Epithelial cell of esophagus (primary cell): ENCODE results near the gene DLGAP1.
A peak's percentile ranks its signal among the peaks of the same experiment; 100 is the strongest.

Source experiments
- DNase-seq: peaks from one replicate; pipeline ENCODE4 v3.0.0; 2010; ENCODE audit warnings: low read depth
- H3K4me3 ChIP-seq: 2 replicates; pipeline ENCODE4 v1.5.1; 2011; ENCODE audit warnings: mild to moderate bottlenecking, low read length, control low read depth
- TF ChIP-seq, protein P1 (sequence below): IDR thresholded peaks from 2 replicates; pipeline ENCODE4 v1.5.1; 2011; ENCODE audit warnings: low read depth, mild to moderate bottlenecking, low read length, control low read depth, inconsistent platforms; ENCODE audit not compliant: insufficient read depth; ENCODE audit errors: missing control alignments

DLGAP1 gene

DNA sequence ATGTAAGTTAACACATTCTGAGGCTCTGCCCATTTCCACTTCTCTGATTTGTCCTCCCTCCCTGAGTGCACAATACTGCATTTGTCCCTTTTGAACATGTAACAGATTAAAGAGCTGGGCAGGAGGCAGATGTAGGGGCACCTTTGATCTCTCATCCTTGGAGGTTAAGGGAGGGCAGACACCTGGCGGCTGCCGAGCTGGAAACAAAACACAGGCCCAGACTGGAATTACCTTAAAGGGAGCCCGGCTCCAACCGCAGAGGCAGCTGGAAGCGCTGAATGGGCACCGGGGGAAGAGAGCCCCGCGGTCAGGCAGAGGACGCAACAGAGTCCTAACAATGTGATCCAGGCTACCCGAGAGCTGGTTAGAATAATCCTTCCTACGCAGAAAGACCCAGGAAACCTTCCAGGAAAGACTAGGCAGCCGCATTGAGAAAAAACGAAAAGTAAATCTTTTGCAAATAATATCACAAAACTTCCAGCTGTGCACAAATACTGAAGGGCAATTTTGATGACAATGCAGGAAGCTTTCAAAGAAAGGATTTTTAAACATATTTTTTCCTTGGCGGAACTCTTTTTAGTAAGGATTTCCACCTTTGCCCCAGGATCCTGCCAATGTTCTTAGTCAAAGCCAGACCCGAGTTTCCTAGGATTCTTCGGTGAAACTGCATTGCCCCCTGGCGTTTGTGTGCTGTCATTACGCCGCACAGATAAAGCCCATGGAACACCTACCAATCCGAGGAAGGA is 789.2 kb downstream of the DLGAP1 start:
- H3K4me3 ChIP-seq = no peak overlapping the region
- TF ChIP-seq, protein P1, sequence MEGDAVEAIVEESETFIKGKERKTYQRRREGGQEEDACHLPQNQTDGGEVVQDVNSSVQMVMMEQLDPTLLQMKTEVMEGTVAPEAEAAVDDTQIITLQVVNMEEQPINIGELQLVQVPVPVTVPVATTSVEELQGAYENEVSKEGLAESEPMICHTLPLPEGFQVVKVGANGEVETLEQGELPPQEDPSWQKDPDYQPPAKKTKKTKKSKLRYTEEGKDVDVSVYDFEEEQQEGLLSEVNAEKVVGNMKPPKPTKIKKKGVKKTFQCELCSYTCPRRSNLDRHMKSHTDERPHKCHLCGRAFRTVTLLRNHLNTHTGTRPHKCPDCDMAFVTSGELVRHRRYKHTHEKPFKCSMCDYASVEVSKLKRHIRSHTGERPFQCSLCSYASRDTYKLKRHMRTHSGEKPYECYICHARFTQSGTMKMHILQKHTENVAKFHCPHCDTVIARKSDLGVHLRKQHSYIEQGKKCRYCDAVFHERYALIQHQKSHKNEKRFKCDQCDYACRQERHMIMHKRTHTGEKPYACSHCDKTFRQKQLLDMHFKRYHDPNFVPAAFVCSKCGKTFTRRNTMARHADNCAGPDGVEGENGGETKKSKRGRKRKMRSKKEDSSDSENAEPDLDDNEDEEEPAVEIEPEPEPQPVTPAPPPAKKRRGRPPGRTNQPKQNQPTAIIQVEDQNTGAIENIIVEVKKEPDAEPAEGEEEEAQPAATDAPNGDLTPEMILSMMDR = peak; percentile 94

DNA sequence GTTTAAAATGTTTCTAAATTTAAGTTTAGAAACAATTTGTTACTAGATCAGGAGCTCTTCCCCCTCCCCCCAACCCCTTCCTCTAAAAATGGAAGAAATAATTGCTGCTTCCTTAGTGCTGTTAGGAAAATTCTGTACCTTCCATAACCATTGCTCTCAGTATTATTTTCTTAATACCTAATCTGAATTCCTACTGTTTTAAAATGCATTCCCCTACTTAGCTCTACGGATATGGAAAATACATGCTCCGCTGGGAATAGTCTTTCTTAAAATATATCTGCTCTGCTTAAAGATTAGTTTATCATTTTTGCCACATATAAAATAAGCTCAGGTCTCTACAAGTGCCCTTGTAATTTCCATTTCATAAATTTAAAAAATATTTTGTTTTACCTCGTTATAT is 789.9 kb downstream of the DLGAP1 start:
- TF ChIP-seq, protein P1 = no peak
- DNase-seq = no peak
- no peak overlapping the region for H3K4me3 ChIP-seq

More for the DNA sequence above, 789.2 kb downstream of the DLGAP1 start:
- peak; percentile 88 for DNase-seq

DNA sequence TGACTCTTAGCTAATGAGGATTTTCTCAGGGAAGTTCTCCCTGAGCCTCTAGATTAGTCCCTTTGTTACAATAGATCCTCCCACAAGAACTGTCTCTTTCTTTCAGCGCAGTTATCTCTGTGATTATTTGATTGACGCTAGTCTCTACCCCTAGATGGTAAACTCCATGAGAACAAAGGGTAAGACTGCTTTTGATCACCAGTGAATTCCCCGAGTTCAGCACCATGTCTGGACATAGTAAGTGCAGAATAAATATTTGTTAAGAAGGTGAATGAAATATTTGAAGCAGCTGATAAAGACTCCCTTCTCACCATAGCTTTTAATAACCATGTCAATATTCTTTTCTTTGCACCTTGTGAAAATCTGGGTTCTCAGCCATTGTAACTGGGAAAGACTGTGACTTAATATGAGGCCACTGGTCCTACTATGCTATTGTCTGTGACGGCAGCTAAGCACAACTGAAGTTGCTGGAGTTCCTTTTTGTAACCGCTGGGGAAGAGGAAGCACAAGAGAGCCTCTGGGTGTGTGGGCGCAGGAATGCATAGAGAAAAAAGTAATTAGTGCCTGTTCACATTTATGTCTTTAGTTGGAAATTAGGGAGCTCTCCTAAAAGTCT is 790.4 kb downstream of the DLGAP1 start:
- no peak overlapping the region for H3K4me3 ChIP-seq
- DNase-seq = peak; percentile 41
- TF ChIP-seq, protein P1 = peak; percentile 35

DNA sequence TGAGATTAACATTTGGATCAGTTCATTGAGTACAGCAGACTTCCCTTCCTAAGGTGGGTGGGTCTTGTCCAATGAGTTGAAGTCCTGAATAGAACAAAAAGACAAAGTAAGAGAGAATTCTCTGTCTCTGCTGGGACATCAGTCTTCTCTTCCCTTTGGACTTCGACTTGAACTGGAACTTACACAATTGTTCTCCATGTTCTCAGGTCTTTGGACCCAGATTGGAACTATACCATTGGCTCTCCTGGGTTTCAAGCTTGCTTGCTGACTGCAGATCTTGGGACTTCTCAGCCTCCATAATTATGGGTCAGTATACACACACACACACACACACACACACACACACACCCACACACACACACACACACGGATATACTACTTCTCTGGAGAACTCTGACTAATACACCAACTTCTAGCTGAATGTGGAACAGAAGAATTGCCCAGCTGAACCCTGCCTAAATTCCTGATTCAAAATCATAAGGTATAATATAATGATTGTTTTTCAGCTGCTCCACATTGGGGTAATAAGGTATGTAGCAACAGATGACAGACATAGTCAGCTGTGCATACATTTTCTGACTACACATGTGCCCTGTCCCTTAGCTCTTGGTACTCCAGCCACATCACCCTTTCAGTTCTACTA is 791.1 kb downstream of the DLGAP1 start:
- no peak overlapping the region for H3K4me3 ChIP-seq
- no peak for DNase-seq
- TF ChIP-seq, protein P1 = no peak

DNA sequence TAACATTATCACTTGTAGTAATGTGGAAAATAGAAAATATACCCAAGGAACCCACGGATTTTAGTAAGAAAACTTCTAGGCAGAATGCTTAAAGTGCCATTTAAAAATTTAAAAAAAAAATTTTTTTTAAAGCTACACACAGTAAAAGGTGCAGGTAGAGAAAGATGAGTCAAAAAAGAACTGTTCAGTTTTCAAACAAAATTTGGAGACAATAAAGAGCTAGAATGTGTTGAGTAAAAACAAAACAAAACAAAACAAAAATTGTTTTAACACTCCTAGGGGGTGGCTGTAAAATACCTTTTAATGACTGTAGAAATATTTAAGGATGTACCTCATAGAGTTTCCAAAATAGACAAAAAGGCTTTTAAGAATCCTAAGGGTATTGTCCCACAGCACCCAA is 793.1 kb downstream of the DLGAP1 start:
- TF ChIP-seq, protein P1 = no peak
- no peak overlapping the region for H3K4me3 ChIP-seq
- no peak for DNase-seq

DNA sequence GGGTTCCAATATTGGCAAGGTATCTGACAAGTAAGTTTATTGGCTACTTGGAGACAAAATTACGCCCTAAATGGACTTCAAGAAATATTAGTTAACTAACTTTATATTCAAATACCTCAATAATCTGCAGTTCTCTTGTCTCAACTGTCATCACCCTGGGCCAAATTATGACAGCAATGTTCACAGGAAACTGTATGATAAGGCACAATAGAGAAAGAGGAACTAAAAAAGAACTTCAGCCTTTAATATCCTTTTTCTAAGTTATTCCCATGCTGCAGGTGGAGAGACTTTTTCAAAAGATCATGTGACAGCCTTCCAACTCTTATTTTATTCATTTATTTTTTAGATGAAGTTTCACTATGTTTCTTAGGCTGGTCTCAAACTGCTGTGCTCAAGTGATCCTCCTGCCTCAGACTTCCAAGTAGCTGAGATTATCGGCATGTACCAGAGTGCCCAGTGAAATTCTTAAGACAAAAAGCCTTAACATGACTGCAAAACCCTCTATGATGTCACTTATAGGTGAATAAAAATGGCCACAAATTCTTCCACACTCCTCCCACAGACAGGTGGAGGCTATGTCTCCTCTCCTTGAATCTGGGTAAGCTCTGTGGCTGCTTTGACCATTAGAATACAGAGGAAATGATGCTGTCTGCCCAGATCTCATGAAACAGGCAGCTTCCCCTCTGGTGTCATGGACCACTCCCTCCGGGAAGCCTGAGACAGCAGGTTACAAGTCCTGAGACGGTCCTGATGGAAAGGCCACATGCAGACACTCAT is 794.2 kb downstream of the DLGAP1 start:
- TF ChIP-seq, protein P1 = no peak
- DNase-seq = no peak
- H3K4me3 ChIP-seq = no peak overlapping the region
